ENCODE measurements around the gene TRANK1.
"Not testable (repeated sequence)": the region's sequence is repeated elsewhere in the genome, so short reads cannot be mapped to it uniquely, and the experiment has no call there.

The TRANK1 gene

GRCh38 chr3:36957063-36957462 is 12.2 kb upstream of the TRANK1 start:
- DNase-seq: no peak

GRCh38 chr3:36956155-36956554 is 11.3 kb upstream of the TRANK1 start:
- no peak for DNase-seq

GRCh38 chr3:36954452-36955134 is 9.7 kb upstream of the TRANK1 start:
- DNase-seq: no peak

- not testable (repeated sequence) for DNase-seq
Measured at GRCh38 chr3:36947814-36948213, 3.0 kb upstream of the TRANK1 start.

GRCh38 chr3:36945333-36945980 is 603 bp upstream of the TRANK1 start:
- peak in 1 of 2 experiments; percentile 20 for DNase-seq

- DNase-seq: peak; percentile 55 to 65
Measured at GRCh38 chr3:36944012-36944640, 728 bp downstream of the TRANK1 start.

GRCh38 chr3:36943601-36944000 is 1.3 kb downstream of the TRANK1 start:
- DNase-seq: no peak

- DNase-seq: no peak
Measured at GRCh38 chr3:36942638-36943248, 2.1 kb downstream of the TRANK1 start.

- DNase-seq: no peak
Measured at GRCh38 chr3:36941658-36942057, 3.2 kb downstream of the TRANK1 start.

GRCh38 chr3:36941162-36941561 is 3.7 kb downstream of the TRANK1 start:
- DNase-seq: no peak

GRCh38 chr3:36937492-36937891 is 7.4 kb downstream of the TRANK1 start:
- no peak for DNase-seq

- no peak for DNase-seq
Measured at GRCh38 chr3:36933540-36934296, 11.1 kb downstream of the TRANK1 start.

- DNase-seq: not testable (repeated sequence)
Measured at GRCh38 chr3:36931424-36931823, 13.4 kb downstream of the TRANK1 start.

GRCh38 chr3:36928220-36928619 is 16.6 kb downstream of the TRANK1 start:
- DNase-seq: no peak

- no peak for DNase-seq
Measured at GRCh38 chr3:36926292-36926897, 18.5 kb downstream of the TRANK1 start.

- DNase-seq: no peak
Measured at GRCh38 chr3:36924744-36925521, 19.9 kb downstream of the TRANK1 start.

GRCh38 chr3:36923981-36924743 is 20.7 kb downstream of the TRANK1 start:
- DNase-seq: no peak

GRCh38 chr3:36923523-36923943 is 21.3 kb downstream of the TRANK1 start:
- DNase-seq: no peak

GRCh38 chr3:36920884-36921567 is 23.8 kb downstream of the TRANK1 start:
- no peak for DNase-seq
